ENCODE measurements around the gene ZSWIM7. TPM values are rescaled to one million over a fixed set of nuclear protein-coding genes. Genes with fewer than 3 reads are reported as not detected.

The ZSWIM7 gene
- total RNA-seq, 1 experiment from 2014 or later: 11.9 TPM

GRCh38 chr17:15935891-15936290, 63.6 kb downstream of the ZSWIM7 start:
- no peak overlapping the region for H3K4me3 Mint-ChIP-seq (ENCODE audit: low read depth, unreplicated experiment)
- no peak overlapping the region for H3K27ac Mint-ChIP-seq (ENCODE audit: unreplicated experiment)
- no TSS peak for BruUV-seq (replicated peaks)
- H3K9me3 Mint-ChIP-seq (ENCODE audit: low read depth, unreplicated experiment): no peaks in the 10 kb centered on the region
- no peaks in the 10 kb centered on the region for H3K4me1 Mint-ChIP-seq (ENCODE audit: low read depth, unreplicated experiment)
- DNase-seq: no peak
- intact Hi-C loops (cut with micrococcal nuclease; ENCODE audit: unreplicated experiment): no loop called here
- no peaks in the 10 kb centered on the region for H3K36me3 Mint-ChIP-seq (ENCODE audit: insufficient read depth, unreplicated experiment)
- TF ChIP-seq CTCF (IDR thresholded peaks at IDR 0.05; ENCODE audit: unreplicated experiment): no peak
- CTCF ChIA-PET: interaction anchor here (0.6 kb wide), 1 partner anchor 15 kb away, joined by 3 read pairs; no protein-coding TSS in a partner anchor
- no peaks in the 10 kb centered on the region for H3K27me3 Mint-ChIP-seq (ENCODE audit: unreplicated experiment)

DNA sequence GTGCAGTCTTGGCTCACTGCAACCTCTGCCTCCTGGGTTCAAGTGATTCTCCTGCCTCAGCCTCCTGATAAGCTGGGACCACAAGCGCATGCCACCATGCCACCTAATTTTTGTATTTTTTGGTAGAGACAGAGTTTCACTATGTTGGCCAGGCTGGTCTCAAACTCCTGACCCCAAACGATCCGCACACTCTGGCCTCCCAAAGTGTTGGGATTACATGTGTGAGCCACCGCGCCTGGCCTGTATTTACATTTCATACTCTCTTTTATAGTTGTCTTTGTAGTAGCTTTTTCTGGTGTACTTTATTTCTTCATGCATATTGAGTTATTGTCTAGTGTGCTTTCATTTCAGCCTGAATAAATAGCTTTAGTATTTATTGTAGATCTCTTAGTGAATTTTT, 64.6 kb downstream of the ZSWIM7 start:
- DNase-seq: no peak
- TF ChIP-seq CTCF (IDR thresholded peaks at IDR 0.05; ENCODE audit: unreplicated experiment): no peak
- no peak overlapping the region for H3K4me3 Mint-ChIP-seq (ENCODE audit: low read depth, unreplicated experiment)
- intact Hi-C loops (cut with micrococcal nuclease; ENCODE audit: unreplicated experiment): no loop called here
- no TSS peak for BruUV-seq (replicated peaks)
- no peaks in the 10 kb centered on the region for H3K27me3 Mint-ChIP-seq (ENCODE audit: unreplicated experiment)
- CTCF ChIA-PET: no interaction called here
- no peak overlapping the region for H3K27ac Mint-ChIP-seq (ENCODE audit: unreplicated experiment)
- no peaks in the 10 kb centered on the region for H3K36me3 Mint-ChIP-seq (ENCODE audit: insufficient read depth, unreplicated experiment)
- H3K9me3 Mint-ChIP-seq (ENCODE audit: low read depth, unreplicated experiment): no peaks in the 10 kb centered on the region
- H3K4me1 Mint-ChIP-seq (ENCODE audit: low read depth, unreplicated experiment): no peaks in the 10 kb centered on the region

GRCh38 chr17:15931394-15931793, 68.1 kb downstream of the ZSWIM7 start:
- CTCF ChIA-PET: no interaction called here
- intact Hi-C loops (cut with micrococcal nuclease; ENCODE audit: unreplicated experiment): no loop called here
- no peak for DNase-seq

GRCh38 chr17:15930426-15930825, 69.1 kb downstream of the ZSWIM7 start:
- CTCF ChIA-PET: interaction anchor here (0.6 kb wide), 1 partner anchor 200 kb away, joined by 8 read pairs; no protein-coding TSS in a partner anchor
- Mint-ChIP-seq H3K4me3 (ENCODE audit: low read depth, unreplicated experiment) (no peak overlapping the region), H3K36me3 (ENCODE audit: insufficient read depth, unreplicated experiment) (no peaks in the 10 kb centered on the region), H3K4me1 (ENCODE audit: low read depth, unreplicated experiment) (no peaks in the 10 kb centered on the region), H3K27me3 (ENCODE audit: unreplicated experiment) (peaks cover 22% of the 10 kb centered on the region), H3K9me3 (ENCODE audit: low read depth, unreplicated experiment) (no peaks in the 10 kb centered on the region), H3K27ac (ENCODE audit: unreplicated experiment) (no peak overlapping the region)
- DNase-seq: no peak
- no TSS peak for BruUV-seq (replicated peaks)
- intact Hi-C loops (cut with micrococcal nuclease; ENCODE audit: unreplicated experiment): no loop called here
- no peak for TF ChIP-seq CTCF (IDR thresholded peaks at IDR 0.05; ENCODE audit: unreplicated experiment)

More at GRCh38 chr17:15931394-15931793, 68.1 kb downstream of the ZSWIM7 start:
- H3K9me3 Mint-ChIP-seq (ENCODE audit: low read depth, unreplicated experiment): no peaks in the 10 kb centered on the region
- no peaks in the 10 kb centered on the region for H3K4me1 Mint-ChIP-seq (ENCODE audit: low read depth, unreplicated experiment)
- no peak for TF ChIP-seq CTCF (IDR thresholded peaks at IDR 0.05; ENCODE audit: unreplicated experiment)
- no TSS peak for BruUV-seq (replicated peaks)
- H3K36me3 Mint-ChIP-seq (ENCODE audit: insufficient read depth, unreplicated experiment): no peaks in the 10 kb centered on the region
- no peak overlapping the region for H3K4me3 Mint-ChIP-seq (ENCODE audit: low read depth, unreplicated experiment)
- H3K27ac Mint-ChIP-seq (ENCODE audit: unreplicated experiment): no peak overlapping the region
- H3K27me3 Mint-ChIP-seq (ENCODE audit: unreplicated experiment): peaks cover 22% of the 10 kb centered on the region
